ENCODE measurements around the gene GRAMD4. TPM values are rescaled to one million over a fixed set of nuclear protein-coding genes. Genes with fewer than 3 reads are reported as not detected.
A peak's percentile ranks its signal among the peaks of the same experiment; 100 is the strongest.

GRAMD4 gene
- total RNA-seq, 1 experiment from 2014 or later, result 10.5 TPM

DNA sequence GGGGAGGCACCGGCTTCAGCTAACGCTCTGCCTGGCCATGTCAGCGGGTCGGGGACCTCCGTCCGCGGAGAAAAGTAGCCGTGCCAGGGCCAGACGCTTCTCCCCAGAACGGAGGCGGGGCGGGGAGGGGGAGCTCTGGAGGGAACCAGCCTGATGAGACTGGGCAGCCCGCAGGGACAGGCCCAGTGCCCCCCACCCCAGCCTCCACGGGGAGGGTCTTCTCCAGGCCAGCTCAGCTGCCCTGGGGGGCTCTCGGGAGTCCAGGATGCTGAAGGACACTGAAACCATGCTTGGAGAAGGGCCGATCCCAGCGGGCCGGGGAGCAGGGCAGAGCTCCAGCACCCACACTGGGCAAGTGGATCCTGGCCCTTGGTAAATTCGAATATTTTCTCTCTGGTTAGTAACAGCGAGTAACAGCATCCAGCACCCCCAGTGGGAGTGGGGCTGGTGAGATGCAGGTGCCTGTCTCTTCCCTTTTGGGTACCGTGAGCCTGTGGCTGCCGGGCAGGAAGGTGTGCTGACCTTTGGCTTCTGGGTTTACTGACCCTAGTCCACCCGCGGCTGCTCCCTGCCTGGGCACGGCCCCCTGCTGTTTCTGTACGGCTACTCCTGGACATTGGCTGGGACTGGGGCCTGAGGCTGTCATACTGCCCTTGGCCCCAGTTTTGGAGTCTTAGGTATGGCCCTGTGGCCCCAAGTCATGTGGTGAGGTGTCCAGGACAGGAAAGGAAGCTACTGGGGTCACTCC lies 35.8 kb downstream of the GRAMD4 start:
- DNase-seq (ENCODE audit: low read depth), result no peak

DNA sequence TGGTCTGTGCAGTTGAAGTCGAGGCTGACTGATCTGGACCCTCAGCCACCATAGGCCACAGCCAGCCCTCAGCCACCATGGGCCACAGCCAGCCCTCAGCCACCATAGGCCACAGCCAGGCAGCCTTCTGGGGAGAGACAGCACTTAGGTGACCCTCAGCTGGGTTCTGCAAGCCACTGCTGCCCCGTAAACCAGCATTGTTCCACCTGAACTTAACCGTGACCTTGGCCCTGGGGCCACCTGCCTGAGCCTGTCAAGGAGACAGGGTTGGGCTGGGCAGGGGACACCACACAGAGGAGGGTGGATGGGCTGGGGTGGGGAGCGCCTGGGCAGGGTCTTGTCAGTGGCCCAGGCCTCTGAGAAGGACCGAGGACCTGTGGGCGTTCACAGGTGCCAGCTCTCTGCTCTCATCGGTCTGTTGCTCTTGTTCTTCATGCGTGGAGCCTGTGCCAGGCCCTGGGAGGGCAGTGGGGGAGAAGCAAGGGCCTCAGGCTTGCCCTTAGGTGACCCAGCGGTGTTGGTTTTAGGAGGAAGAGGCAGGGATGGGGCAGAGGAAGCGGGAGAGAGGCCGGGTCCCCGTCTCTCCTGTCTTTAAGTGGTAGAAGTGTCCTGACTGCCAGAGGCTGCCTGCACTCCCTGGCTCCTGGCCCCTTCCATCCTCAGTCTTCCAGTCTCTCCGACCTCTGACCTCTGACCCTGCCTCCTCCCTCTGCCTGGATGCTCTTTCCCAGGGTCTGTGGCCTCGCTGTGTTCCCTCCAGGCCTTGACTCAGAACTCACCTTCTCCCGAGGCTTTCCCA lies 36.9 kb downstream of the GRAMD4 start:
- DNase-seq (ENCODE audit: low read depth), result no peak

DNA sequence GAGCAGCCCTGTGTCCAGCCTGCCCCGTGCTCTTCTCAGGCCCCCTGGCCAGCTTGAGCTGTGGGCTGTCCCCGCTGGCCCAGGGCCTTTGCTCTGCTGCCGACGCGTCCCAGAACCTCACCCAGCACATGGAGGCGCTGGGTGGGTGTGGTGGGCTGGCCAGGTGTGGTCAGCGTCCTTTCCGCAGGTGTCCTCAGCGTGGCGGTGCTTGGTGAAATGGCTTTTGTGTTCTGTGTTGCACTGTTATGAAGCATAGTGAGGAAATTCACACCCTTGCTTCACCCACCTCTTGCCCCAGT lies 37.4 kb downstream of the GRAMD4 start:
- DNase-seq (ENCODE audit: low read depth), result no peak

DNA sequence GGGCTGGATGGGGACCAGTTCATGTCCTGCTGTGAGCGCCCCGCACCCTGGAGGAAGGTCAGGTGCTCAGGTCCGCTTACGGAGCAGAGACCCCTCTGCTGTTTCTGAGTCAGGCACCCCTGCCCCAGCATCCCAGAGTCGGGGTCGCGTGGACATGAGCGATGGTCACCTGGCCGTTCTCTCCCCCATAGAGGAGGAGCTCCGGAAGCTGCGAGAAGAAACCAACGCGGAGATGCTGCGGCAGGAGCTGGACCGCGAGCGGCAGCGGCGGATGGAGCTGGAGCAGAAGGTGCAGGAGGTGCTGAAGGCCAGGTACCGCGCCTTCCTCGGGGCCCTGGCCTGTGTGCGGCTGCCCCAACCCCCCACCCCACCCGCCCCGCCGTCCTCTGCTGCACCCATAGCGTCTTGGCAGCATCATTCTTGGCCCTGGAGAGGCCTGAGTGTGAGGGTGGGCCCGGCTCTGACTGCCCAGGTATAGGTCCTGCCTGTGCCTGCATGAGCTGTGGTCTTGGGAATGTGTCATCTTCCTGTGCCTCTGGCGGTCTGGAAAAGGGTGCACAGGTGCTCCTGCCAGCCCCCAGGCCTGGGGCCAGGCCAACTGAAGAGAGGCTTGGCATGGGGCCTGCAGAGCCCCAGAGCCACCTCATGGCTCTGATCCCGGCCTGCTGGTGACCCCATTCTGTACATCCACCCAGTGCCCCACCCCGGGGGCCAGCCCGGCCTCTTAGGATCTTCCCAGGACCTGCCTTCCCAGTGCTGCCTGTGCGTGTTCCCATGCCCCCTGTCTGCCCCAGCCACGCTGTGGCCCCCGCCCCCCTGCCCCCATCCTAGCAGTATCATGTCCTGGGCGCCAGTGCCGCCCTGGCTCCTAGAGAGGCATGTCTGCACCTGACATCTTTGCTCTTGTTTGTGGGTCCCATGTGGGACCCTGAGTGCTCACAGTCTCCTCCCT lies 38.1 kb downstream of the GRAMD4 start:
- DNase-seq (ENCODE audit: low read depth), result no peak

DNA sequence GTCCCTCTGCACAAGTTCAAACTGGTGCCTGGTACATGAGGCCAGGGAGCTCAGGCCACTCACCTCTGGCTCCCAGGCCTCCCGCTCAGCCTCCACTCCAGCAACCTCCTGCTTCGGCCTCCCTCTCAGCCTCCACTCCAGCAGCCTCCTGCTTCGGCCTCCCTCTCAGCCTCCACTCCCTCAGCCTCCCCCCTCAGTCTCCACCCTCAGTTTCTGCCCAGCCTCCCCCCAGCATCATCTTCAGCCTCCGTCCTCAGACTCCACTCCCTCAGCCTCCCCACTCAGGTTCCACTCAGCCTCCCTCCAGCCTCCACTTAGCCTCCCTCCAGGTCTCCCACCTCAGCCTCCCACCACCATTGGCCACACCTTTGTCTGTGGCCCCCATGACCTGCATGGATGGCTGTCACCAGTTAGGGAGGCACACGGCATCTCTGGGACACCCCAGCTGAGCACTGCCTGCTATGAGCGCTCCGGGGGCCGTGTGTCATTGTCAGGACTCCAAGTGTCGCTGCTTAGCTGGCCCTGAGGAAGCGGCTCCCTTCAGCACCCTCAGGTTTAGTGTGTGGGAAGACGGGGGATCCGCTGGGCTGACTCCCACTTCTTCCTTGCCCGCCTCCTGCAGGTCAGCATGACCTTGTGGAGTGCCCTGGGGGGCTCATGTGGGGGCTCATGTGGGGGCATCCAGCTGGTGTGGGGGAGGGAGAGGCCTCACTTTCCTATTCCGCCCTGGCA lies 39.0 kb downstream of the GRAMD4 start:
- DNase-seq (ENCODE audit: low read depth), result no peak

DNA sequence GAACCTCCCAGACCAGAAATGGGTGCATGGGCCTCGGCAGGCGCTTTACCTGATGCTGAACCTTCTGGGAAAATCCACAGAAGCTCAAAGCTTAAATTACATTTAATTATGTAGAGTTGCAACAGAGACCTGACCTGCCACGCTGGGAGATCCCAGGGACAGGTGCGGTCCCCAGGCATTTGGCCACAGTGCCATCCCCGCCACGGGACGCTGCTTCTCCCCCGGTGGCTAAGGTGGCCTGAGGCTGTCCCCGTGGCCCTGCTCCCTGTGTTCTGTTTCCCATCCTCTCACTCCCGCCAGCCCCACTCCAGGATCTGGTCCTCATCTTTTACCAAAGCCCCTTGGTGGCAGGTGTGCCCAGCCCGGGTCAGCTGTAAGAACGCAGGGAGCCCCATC lies 39.6 kb downstream of the GRAMD4 start:
- no peak for DNase-seq (ENCODE audit: low read depth)

DNA sequence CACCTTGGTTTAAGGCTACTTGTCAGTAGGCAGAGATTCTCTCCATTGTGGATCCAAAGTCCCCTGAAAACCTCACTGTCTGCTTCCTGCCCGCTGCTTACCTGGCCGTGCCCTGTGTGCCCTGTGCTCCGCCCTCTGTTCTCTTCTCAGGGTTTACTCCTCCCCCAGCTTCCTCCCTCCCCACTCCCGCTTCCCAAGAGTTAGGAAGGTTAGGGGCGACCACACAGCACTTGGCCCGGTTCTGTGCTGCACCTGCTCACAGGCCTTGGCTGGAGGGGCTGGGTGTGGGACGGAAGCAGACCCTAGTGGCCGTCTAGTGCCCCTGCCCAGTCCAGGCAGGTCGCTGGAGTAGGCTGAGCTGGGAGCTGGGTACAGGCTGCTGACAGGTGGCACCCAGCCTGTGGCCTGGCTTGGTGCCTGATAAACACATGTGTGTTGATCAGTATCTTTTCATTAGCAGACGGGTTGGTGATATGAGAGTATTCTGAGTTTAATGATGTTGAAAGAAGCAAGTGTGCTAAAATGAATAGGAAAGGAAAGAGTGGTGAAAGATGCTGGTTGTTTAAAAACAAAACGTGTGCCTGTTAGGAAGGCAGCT lies 40.5 kb downstream of the GRAMD4 start:
- no peak for DNase-seq (ENCODE audit: low read depth)

DNA sequence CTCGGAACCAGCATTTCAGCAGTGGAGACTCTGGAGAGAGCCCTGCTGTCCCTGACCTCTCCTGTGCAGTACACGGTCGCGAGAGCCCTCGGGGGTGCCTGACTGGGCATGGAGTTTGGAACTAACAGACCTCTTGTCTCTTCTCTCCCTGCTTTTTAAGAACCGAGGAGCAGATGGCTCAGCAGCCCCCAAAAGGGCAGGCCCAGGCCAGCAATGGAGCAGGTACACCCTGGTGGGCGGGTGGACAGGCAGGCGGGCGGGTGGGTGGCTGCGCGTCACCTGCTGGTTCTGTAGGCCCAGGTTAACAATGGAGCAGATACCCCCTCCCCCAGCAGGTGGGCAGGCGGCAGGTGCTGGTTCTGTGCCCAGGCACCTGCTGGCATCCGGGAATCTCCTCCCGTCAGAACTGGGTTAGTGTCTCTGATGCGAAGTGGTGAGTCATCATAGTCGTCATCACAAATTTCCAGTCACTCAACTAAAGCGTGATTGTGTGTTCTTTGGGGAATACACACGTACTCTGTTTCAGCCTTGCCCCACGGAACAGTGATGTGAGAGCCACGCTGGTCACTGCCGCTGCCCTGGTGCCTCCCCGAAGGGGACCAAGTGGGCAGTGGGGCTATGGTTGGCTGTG lies 41.1 kb downstream of the GRAMD4 start:
- DNase-seq (ENCODE audit: low read depth), result peak; percentile 27

DNA sequence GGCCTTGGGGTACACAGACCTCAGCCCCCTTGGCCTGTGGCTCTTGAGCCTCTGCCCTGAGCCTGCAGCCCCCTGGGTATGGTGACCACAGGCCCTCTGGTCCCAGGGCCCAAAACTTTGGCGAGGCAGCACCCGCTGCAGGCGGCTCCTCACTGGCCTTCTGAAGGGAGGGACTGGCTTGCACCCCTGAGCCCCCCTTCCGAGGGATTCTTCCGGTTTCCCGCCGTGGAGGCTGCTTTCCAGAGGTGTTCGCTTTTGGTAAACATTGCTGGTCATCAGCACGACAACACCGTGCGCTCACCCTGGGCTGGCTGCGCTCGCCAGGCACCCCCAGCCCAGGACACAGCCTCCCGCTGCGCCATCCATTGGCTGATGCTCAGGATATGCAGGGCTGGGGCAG lies 42.0 kb downstream of the GRAMD4 start:
- no peak for DNase-seq (ENCODE audit: low read depth)

DNA sequence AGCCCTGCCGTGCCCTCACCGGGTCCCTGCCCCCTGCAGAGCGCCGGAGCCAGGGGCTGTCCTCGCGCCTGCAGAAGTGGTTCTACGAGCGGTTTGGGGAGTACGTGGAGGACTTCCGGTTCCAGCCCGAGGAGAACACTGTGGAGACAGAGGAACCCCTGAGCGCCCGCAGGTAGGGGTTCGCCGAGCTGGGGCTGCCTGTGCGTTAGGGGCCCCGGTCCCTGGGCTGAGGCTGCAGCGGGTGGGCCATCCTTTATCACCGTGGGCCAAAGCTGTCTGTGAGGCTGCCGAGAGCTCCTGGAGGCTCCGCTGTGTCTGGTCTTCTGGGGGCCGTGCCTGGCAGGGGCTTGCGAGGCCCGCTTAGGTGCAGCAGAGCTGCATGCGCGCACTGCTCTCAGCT lies 42.8 kb downstream of the GRAMD4 start:
- DNase-seq (ENCODE audit: low read depth), result no peak

GRCh38 chr22:46663436-46664100 lies 43.4 kb downstream of the GRAMD4 start:
- no peak for DNase-seq (ENCODE audit: low read depth)

DNA sequence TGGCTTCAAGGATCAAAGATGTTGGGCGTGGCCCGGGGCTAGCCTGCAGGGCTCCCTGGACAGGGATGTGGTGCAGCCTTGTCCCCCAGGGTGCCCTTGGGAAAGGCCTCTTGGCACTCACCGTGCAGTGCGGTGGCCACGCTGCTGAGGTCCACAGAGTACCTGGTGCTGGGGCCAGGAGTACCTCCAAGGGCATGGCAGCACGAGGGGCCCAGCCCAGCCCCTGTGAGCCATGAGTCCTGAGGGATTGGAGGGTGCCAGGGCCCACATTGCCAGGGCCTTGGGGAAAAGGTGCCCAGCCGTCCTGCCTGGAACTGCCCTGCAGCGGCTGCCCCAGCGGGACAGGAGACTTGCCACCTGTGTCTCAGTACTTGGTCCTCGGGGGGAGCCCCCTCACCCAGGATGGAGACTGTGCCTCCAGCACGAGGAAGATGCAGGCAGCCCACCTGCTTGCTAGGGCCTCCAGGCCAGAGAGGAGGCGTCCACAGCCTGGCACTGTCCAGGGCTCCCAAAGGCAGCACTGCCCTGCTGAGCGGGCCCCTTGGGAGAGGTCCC lies 44.2 kb downstream of the GRAMD4 start:
- DNase-seq (ENCODE audit: low read depth), result no peak

DNA sequence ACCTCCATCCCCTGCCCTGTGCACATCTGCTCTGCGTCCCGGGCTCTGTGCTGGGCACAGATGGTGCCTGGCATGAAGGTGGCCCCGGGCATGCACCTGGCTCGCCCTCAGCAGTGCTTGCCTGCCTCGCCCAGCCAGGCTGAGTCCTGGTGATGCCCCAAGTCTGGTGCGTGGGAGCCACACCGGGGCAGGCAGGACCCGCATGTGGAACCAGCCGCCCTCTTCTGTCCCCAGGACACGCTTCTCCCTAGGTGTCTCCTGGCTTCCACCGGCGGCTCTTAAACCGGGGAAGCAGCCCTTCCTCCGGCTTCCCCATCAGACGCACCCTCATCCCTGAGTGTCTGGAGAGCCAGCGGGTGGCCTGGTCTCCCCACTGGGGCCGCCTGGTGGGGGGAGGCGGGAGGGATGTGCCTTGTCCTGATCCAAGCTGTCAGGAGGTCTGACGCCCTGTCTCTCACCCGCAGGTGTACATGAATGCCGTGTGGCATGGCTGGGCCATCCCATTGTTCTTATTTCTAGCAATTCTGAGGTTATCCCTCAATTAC lies 45.0 kb downstream of the GRAMD4 start:
- DNase-seq (ENCODE audit: low read depth), result no peak

DNA sequence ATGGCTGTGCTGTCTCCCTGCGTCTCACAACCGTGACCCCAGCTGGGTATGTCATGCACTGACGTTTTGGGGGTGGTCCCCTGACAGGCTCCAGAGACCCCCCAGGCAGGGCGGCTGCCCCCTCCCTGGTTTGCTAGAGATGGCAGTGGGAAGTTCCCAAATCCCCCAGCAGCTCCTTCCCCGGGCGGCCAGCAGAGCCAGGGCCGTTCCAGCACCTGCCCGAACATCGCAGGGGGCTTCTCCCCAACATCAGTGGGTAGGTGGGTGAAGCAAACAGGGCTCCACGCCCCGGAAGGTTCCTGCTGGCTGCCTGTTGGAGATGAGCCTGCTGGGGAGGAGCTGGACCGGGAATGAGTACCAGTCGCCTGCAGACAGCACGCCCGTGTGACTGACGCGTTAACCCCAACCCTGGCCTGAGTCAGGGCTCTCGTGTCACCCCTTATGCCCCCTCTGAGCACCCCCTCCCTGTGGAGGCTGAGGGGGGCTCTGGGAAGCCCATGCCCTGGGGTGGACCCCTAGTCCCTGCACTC lies 45.6 kb downstream of the GRAMD4 start:
- no peak for DNase-seq (ENCODE audit: low read depth)

DNA sequence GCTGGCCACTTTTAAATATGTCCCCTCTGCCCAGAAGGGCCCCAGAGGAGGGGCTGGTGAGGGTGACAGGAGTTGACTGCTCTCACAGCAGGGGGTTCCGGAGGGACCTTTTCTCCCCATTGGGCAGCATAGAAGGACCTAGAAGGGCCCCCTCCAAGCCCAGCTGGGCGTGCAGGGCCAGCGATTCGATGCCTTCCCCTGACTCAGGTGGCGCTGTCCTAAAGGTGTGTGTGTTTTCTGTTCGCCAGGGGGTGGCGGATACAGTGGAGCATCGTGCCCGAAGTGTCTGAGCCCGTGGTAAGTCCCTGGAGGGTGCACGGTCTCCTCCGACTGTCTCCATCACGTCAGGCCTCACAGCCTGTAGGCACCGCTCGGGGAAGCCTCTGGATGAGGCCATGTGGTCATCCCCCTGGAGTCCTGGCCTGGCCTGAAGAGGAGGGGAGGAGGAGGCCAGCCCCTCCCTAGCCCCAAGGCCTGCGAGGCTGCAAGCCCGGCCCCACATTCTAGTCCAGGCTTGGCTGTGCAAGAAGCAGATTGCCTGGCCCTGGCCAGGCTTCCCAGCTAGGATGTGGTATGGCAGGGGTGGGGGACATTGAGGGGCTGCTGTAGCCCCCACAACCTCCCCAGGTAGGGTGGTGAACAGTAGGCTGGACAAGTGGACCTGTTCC lies 46.5 kb downstream of the GRAMD4 start:
- DNase-seq (ENCODE audit: low read depth), result no peak

- DNase-seq (ENCODE audit: low read depth), result no peak
These were observed 47.0 kb downstream of the GRAMD4 start for GRCh38 chr22:46667245-46667623.

DNA sequence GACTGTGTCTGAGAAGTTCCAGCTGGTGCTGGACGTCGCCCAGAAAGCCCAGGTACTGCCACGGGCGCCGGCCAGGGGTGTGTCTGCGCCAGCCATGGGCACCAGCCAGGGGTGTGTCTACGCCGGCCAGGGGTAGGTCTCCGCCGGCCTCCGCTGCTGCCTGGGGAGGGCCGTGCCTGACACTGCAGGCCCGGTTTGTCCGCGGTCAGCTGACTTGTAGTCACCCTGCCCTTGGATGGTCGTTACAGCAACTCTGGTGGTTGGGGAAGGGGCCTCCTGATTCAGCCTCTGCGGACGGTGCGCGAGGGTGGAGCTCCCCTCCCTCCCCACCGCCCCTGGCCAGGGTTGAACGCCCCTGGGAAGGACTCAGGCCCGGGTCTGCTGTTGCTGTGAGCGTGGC lies 47.9 kb downstream of the GRAMD4 start:
- DNase-seq (ENCODE audit: low read depth), result no peak

DNA sequence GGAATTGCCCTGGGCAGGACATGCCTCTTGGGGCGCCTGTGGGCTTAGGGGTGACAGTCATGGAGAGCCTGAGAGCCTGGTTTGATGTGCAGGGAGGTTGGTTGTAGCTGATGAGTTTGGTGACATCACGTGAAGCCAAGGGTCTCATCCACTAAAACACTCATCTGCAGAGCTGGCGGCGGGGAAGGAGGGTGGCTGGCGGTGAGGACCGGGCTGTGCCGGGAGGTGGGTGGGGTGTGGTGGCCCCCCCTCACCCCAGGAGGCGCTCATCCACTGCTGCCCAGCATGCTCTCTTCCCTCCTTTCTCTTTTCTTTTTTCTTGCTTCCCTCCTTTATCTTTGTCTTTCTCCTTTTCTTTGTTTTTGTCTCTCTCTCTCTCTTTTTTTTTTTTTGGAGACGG lies 49.0 kb downstream of the GRAMD4 start:
- DNase-seq (ENCODE audit: low read depth), result no peak
